Astrocyte of the cerebellum (primary cell): ENCODE data around the gene EYA4.

ENCODE experiments used
- DNase-seq: peaks from one replicate; pipeline ENCODE4 v3.0.0-alpha.2; 2011; ENCODE audit warnings: low read depth
- H3K4me3 ChIP-seq: 2 replicates; pipeline ENCODE4 v1.5.1; 2011; ENCODE audit warnings: mild to moderate bottlenecking, low read depth, low read length, moderate library complexity
- CTCF ChIP-seq: IDR thresholded peaks from 2 replicates; pipeline ENCODE4 v1.5.1; 2012; ENCODE audit warnings: low read length, low read depth, moderate library complexity, mild to moderate bottlenecking; ENCODE audit errors: missing control alignments
- in situ Hi-C: cut with HindIII; loops from 2 replicates; pipeline ENCODE4 v1.10.0; 2017; ENCODE audit warnings: low sequenced_read_pairs

The EYA4 gene

GRCh38 chr6:133418108-133418507 lies 177.0 kb downstream of the EYA4 start:
- no peak for TF ChIP-seq CTCF
- in situ Hi-C loops, result no loop called here
- H3K4me3 ChIP-seq, result no peak overlapping the region
- DNase-seq, result no peak

- no peak for DNase-seq
- no peak overlapping the region for H3K4me3 ChIP-seq
- no peak for TF ChIP-seq CTCF
- in situ Hi-C loops, result no loop called here
Observed at GRCh38 chr6:133423242-133423641, 182.1 kb downstream of the EYA4 start.

- no peak for DNase-seq
- no peak for TF ChIP-seq CTCF
- in situ Hi-C loops, result no loop called here
- H3K4me3 ChIP-seq, result no peak overlapping the region
Observed at GRCh38 chr6:133424359-133424758, 183.2 kb downstream of the EYA4 start.

- DNase-seq, result no peak
- H3K4me3 ChIP-seq, result no peak overlapping the region
- TF ChIP-seq CTCF, result no peak
- in situ Hi-C loops, result no loop called here
Observed at GRCh38 chr6:133426038-133426437, 184.9 kb downstream of the EYA4 start.

- no peak for TF ChIP-seq CTCF
- H3K4me3 ChIP-seq, result no peak overlapping the region
- in situ Hi-C loops, result no loop called here
- DNase-seq, result no peak
Observed at GRCh38 chr6:133428295-133428694, 187.1 kb downstream of the EYA4 start.

GRCh38 chr6:133430530-133430929 lies 189.4 kb downstream of the EYA4 start:
- TF ChIP-seq CTCF, result no peak
- in situ Hi-C loops, result no loop called here
- DNase-seq, result no peak
- H3K4me3 ChIP-seq, result no peak overlapping the region

- in situ Hi-C loops, result no loop called here
- no peak for DNase-seq
- TF ChIP-seq CTCF, result no peak
- no peak overlapping the region for H3K4me3 ChIP-seq
Observed at GRCh38 chr6:133431031-133431430, 189.9 kb downstream of the EYA4 start.
